HL-60 (cell line): ENCODE results near the gene XPNPEP2.

ENCODE experiments used
- CTCF ChIP-seq: IDR thresholded peaks from one replicate; pipeline ENCODE4 v1.5.1; 2011; ENCODE audit warnings: low read length, control low read depth, inconsistent platforms; ENCODE audit not compliant: insufficient read depth
- GABPA ChIP-seq: IDR thresholded peaks from 2 replicates; pipeline ENCODE4 v1.6.1; 2012; ENCODE audit warnings: low read depth
- POLR2AphosphoS5 ChIP-seq: IDR thresholded peaks from 2 replicates; pipeline ENCODE4 v1.6.1; 2012; ENCODE audit warnings: low read depth
- REST ChIP-seq: IDR thresholded peaks from 2 replicates; pipeline ENCODE4 v1.6.1; 2012; ENCODE audit warnings: low read depth; ENCODE audit not compliant: insufficient replicate concordance

- TF ChIP-seq CTCF (no peak), POLR2AphosphoS5 (peak; percentile 39; the same call in 1 of the 2 replicates), REST (no peak), GABPA (no peak)
Observed at GRCh38 chrX:129779747-129780146, 41.0 kb downstream of the XPNPEP2 start, which contains the start of gene SASH3.
